ENCODE measurements around the gene CRYBG3.

Gene CRYBG3

DNA sequence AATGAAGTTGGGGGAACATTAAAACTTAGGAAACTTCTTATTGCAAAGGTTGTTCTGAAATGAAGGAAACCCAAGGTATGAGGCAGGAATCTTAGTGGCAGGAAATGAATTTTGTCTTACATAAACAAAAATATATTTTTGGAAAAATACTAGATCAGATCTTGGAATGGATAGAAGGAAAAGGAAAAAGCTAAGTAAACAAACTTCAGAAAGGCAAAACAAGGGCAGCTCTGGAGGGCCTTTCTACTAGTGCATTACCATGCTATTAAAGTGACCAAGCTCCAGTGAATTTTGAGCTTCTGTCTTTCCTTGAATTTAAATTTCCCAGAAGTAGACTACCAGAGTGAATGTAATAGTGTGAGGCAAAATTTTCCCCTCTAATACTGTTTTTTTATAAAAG is 43.7 kb upstream of the CRYBG3 start (continued):
- TF ChIP-seq, protein P1, sequence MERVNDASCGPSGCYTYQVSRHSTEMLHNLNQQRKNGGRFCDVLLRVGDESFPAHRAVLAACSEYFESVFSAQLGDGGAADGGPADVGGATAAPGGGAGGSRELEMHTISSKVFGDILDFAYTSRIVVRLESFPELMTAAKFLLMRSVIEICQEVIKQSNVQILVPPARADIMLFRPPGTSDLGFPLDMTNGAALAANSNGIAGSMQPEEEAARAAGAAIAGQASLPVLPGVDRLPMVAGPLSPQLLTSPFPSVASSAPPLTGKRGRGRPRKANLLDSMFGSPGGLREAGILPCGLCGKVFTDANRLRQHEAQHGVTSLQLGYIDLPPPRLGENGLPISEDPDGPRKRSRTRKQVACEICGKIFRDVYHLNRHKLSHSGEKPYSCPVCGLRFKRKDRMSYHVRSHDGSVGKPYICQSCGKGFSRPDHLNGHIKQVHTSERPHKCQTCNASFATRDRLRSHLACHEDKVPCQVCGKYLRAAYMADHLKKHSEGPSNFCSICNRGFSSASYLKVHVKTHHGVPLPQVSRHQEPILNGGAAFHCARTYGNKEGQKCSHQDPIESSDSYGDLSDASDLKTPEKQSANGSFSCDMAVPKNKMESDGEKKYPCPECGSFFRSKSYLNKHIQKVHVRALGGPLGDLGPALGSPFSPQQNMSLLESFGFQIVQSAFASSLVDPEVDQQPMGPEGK (tag by site-specific recombination; IDR thresholded peaks at IDR 0.05): no peak
- TF ChIP-seq, protein P2, sequence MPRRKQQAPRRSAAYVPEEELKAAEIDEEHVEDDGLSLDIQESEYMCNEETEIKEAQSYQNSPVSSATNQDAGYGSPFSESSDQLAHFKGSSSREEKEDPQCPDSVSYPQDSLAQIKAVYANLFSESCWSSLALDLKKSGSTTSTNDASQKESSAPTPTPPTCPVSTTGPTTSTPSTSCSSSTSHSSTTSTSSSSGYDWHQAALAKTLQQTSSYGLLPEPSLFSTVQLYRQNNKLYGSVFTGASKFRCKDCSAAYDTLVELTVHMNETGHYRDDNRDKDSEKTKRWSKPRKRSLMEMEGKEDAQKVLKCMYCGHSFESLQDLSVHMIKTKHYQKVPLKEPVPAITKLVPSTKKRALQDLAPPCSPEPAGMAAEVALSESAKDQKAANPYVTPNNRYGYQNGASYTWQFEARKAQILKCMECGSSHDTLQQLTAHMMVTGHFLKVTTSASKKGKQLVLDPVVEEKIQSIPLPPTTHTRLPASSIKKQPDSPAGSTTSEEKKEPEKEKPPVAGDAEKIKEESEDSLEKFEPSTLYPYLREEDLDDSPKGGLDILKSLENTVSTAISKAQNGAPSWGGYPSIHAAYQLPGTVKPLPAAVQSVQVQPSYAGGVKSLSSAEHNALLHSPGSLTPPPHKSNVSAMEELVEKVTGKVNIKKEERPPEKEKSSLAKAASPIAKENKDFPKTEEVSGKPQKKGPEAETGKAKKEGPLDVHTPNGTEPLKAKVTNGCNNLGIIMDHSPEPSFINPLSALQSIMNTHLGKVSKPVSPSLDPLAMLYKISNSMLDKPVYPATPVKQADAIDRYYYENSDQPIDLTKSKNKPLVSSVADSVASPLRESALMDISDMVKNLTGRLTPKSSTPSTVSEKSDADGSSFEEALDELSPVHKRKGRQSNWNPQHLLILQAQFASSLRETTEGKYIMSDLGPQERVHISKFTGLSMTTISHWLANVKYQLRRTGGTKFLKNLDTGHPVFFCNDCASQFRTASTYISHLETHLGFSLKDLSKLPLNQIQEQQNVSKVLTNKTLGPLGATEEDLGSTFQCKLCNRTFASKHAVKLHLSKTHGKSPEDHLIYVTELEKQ (tag by site-specific recombination; IDR thresholded peaks at IDR 0.05; ENCODE audit: borderline replicate concordance): no peak
- TF ChIP-seq ZBTB7A (tag by site-specific recombination; IDR thresholded peaks at IDR 0.05; ENCODE audit: low read depth) (no peak), MZF1 (tag by site-specific recombination; IDR thresholded peaks at IDR 0.05; ENCODE audit: borderline replicate concordance) (no peak), KLF1 (tag by site-specific recombination; IDR thresholded peaks at IDR 0.05) (no peak), ZNF133 (tag by site-specific recombination; IDR thresholded peaks at IDR 0.05) (no peak), ZNF121 (tag by site-specific recombination; IDR thresholded peaks at IDR 0.05) (no peak), ZBTB20 (tag by site-specific recombination; IDR thresholded peaks at IDR 0.05) (no peak), ZNF23 (tag by site-specific recombination; IDR thresholded peaks at IDR 0.05; ENCODE audit: borderline replicate concordance) (no peak), ZNF391 (tag by site-specific recombination; IDR thresholded peaks at IDR 0.05; ENCODE audit: borderline replicate concordance, low read depth) (no peak), ZNF146 (tag by site-specific recombination; IDR thresholded peaks at IDR 0.05) (no peak), MEIS1 (CRISPR knock-in tag; IDR thresholded peaks at IDR 0.05; ENCODE audit: borderline replicate concordance) (no peak), ZNF24 (tag by site-specific recombination; IDR thresholded peaks at IDR 0.05) (no peak)
- TF ChIP-seq, protein P3, sequence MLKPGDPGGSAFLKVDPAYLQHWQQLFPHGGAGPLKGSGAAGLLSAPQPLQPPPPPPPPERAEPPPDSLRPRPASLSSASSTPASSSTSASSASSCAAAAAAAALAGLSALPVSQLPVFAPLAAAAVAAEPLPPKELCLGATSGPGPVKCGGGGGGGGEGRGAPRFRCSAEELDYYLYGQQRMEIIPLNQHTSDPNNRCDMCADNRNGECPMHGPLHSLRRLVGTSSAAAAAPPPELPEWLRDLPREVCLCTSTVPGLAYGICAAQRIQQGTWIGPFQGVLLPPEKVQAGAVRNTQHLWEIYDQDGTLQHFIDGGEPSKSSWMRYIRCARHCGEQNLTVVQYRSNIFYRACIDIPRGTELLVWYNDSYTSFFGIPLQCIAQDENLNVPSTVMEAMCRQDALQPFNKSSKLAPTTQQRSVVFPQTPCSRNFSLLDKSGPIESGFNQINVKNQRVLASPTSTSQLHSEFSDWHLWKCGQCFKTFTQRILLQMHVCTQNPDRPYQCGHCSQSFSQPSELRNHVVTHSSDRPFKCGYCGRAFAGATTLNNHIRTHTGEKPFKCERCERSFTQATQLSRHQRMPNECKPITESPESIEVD (tag by site-specific recombination; IDR thresholded peaks at IDR 0.05): no peak
- TF ChIP-seq, protein P4, sequence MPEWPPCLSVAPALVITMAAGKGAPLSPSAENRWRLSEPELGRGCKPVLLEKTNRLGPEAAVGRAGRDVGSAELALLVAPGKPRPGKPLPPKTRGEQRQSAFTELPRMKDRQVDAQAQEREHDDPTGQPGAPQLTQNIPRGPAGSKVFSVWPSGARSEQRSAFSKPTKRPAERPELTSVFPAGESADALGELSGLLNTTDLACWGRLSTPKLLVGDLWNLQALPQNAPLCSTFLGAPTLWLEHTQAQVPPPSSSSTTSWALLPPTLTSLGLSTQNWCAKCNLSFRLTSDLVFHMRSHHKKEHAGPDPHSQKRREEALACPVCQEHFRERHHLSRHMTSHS (tag by site-specific recombination; IDR thresholded peaks at IDR 0.05): no peak

DNA sequence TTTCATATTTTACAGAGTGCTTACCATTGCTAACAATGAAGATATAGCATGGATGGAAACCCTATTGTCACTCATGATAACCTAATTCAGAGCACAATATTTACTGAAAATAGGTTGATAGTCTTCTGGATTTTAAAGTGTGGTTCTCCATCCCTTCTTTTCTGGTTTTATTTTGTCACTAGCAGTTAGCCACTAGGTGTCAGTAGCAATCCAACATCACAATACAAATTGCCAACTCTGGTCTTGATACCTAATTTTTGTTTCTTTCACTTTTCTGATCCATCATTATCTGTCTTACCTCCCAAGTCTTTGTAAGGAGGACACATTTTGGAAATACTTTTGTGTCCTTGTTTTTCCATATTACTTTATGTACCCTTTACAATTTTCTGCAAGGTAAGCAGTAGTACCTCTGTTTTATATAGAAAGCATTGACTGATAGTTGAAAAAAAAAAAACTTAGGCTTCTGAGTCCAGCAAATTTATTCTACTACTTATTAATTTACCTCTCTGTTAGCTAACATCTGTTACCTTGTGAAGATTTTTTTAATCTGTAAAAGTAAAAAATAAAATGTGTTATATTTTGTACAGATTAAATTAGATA is 28.3 kb upstream of the CRYBG3 start:
- CTCF ChIA-PET: interaction anchor here (0.6 to 4.5 kb wide), 7 partner anchors 125 to 960 kb away, joined by 3 to 42 read pairs (median 5); no protein-coding TSS in a partner anchor
- H3K4me1 ChIP-seq (ENCODE audit: control insufficient read depth, insufficient read depth, low read length): no peaks in the 10 kb centered on the region
- H3K36me3 ChIP-seq (ENCODE audit: control insufficient read depth in 2 of 2, insufficient read depth in 1 of 2, low read length in 2 of 2): no peaks in the 10 kb centered on the region
- no peaks in the 10 kb centered on the region for H3K9me3 ChIP-seq (ENCODE audit: control insufficient read depth, insufficient read depth, low read depth, low read length)
- H3K4me3 ChIP-seq (ENCODE audit: low read depth, low read length): no peak overlapping the region
- H3K27ac ChIP-seq (ENCODE audit: extremely low read depth, low read depth, low read length): no peak overlapping the region
- POLR2A ChIA-PET: no interaction called here
- TF ChIP-seq ZNF350 (tag by site-specific recombination; IDR thresholded peaks at IDR 0.05) (no peak), ZNF214 (tag by site-specific recombination; IDR thresholded peaks at IDR 0.05; ENCODE audit: borderline replicate concordance) (no peak), ZNF654 (tag by site-specific recombination; IDR thresholded peaks at IDR 0.05; ENCODE audit: low read depth) (peak; percentile 83)
- TF ChIP-seq, protein P5, sequence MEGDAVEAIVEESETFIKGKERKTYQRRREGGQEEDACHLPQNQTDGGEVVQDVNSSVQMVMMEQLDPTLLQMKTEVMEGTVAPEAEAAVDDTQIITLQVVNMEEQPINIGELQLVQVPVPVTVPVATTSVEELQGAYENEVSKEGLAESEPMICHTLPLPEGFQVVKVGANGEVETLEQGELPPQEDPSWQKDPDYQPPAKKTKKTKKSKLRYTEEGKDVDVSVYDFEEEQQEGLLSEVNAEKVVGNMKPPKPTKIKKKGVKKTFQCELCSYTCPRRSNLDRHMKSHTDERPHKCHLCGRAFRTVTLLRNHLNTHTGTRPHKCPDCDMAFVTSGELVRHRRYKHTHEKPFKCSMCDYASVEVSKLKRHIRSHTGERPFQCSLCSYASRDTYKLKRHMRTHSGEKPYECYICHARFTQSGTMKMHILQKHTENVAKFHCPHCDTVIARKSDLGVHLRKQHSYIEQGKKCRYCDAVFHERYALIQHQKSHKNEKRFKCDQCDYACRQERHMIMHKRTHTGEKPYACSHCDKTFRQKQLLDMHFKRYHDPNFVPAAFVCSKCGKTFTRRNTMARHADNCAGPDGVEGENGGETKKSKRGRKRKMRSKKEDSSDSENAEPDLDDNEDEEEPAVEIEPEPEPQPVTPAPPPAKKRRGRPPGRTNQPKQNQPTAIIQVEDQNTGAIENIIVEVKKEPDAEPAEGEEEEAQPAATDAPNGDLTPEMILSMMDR (tag by site-specific recombination; IDR thresholded peaks at IDR 0.05): peak; percentile 49; the same call in 1 of the 2 replicates
